ENCODE data around the gene MAMSTR. TPM values are rescaled to one million over a fixed set of nuclear protein-coding genes. Genes with fewer than 3 reads are reported as not detected.

MAMSTR gene
- polyA plus RNA-seq, 3 donors, result 5.0 to 7.3 (median 6.5) TPM

- no peak for DNase-seq (ENCODE audit: extremely low read depth in 1 of 11, low read depth in 9 of 11, low spot score in 4 of 11)
These were observed 30.2 kb upstream of the MAMSTR start for GRCh38 chr19:48749571-48750198.

GRCh38 chr19:48746738-48747575 lies 27.4 kb upstream of the MAMSTR start, which contains the start of gene IZUMO1:
TSS of gene IZUMO1 (minus strand) at chr19:48746909. CDS start at chr19:48745859, 1,050 bp downstream.
- DNase-seq (ENCODE audit: extremely low read depth in 1 of 11, low read depth in 9 of 11, low spot score in 4 of 11), result peak in 8 of 11 donors; percentile 69 to 87 (median 82)

GRCh38 chr19:48746110-48746509 lies 26.6 kb upstream of the MAMSTR start:
- no peak for DNase-seq (ENCODE audit: extremely low read depth in 1 of 11, low read depth in 9 of 11, low spot score in 4 of 11)

DNA sequence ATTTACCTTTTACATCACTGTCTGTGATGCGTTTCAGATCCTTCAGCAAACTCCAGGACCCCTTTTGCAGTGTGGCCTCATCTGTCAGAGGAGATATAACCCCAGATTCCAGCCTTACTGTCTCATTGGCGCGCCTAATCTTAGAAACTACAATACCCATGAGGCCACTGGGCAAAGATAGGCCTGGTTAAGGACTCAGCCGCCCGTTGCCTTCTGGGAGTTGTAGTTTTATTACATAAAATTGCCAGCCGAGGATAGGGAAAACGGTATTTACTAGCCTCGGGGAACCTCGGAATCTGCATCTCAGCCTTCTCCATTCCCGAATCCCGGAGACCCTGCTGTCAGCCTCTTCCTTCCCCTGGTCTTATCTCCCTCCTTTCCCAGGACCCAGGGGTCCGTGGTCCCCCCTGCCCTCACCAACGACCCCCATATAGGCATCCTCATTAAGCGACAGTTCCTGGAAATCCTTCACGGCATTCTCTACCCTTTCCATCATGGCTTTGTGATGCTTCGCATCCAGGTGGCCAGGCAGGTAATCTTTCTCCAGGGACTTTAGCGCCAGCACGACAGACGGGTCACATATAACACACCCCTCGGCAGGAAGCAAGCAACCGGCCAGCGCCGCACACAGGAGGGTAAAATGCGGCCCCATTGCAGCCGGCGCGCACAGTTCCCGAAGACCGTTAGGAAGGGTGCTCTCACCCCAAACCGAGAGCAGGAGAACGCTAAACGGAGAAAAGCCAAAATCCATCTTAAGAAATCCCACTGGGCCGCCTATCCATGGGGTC lies 25.9 kb upstream of the MAMSTR start:
- DNase-seq (ENCODE audit: extremely low read depth in 1 of 11, low read depth in 9 of 11, low spot score in 4 of 11), result no peak

GRCh38 chr19:48742096-48742495 lies 22.6 kb upstream of the MAMSTR start:
- DNase-seq (ENCODE audit: extremely low read depth in 1 of 11, low read depth in 9 of 11, low spot score in 4 of 11), result no peak

DNA sequence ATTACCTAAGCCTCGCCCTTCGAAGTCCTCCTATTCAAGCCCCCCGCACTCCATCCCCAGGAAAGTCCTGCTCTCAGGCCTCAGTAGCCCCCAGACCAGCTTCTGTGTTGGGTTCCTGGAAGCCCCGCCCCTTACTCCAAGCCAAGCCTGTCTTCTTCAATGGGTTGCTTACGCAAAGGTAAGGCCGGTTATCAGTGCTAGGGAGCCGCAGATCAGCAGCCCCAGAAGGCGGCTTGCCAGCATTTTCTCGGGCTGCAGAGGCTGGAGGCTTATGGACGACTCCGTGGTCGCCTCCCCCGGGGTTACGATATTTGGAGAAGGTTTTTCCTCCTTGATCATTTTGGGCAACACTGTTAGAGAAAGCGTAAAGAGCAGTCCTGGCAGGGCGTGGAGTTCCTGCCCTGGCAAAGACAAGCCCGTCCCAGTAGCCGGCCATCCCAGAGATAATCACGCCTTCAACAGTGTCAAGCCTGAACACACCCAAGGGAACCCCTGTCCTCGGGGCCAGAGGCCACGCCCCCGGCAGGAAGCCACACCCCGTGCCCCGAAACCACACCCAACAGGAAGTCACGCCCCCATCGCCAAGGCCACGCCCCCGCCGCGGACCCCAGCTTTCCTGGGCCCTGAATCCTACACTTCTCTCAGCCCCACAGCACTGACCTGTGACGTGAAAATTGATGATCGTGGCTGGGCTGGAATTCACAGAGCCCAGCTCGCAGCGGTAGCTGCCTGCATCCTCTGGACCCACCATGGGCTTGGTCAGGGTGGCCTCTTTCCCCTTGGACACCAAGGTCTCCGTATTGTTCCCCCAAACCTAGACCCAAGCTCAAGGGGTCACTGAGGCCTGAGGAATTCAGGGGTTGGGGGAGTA lies 21.8 kb upstream of the MAMSTR start:
- no peak for DNase-seq (ENCODE audit: extremely low read depth in 1 of 11, low read depth in 9 of 11, low spot score in 4 of 11)

DNA sequence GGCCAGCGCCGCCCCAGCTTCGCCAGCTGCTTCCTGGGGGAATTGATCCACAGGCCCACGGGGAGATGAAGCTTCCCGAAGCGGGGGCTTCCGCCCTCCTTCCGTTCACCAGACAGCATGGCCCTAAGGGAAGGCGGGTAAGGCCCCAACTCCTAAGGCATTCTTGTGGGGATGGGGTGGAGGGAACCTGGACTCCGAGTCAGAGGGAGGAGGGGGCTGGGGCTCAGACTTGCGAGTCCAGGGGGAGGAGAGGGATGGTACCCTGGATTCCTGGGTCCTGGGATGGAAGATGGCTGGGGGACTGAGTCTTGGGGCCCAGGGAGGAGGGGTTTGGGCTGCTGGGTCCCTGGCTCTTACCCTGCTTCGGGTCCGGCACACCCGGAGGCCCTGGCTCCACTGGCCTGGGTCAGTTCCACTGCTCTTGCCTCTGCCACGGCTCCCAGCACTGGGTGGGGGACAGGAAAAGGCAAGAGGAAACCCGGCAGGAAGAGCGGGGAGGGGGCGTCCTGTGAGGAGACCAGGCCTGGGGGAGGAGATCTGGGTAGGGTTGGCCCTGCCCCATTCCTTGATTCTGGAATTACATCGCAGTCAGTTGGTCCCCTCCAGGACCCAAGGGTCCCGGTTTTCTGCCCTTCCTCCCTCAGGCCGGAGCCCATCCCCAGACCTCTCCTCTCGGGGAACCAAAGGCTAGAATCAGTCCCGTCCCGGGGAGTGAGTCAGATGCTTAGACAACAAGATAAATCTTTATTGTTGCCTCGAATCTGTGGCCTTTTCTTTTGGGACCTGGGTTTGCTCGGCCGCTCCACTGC lies 20.8 kb upstream of the MAMSTR start, which contains the start of gene RASIP1:
TSS of gene RASIP1 (minus strand) at position 447 of the 809 bp plus-strand sequence. CDS start at position 119, 328 bp downstream.
- DNase-seq (ENCODE audit: extremely low read depth in 1 of 11, low read depth in 9 of 11, low spot score in 4 of 11), result no peak

DNA sequence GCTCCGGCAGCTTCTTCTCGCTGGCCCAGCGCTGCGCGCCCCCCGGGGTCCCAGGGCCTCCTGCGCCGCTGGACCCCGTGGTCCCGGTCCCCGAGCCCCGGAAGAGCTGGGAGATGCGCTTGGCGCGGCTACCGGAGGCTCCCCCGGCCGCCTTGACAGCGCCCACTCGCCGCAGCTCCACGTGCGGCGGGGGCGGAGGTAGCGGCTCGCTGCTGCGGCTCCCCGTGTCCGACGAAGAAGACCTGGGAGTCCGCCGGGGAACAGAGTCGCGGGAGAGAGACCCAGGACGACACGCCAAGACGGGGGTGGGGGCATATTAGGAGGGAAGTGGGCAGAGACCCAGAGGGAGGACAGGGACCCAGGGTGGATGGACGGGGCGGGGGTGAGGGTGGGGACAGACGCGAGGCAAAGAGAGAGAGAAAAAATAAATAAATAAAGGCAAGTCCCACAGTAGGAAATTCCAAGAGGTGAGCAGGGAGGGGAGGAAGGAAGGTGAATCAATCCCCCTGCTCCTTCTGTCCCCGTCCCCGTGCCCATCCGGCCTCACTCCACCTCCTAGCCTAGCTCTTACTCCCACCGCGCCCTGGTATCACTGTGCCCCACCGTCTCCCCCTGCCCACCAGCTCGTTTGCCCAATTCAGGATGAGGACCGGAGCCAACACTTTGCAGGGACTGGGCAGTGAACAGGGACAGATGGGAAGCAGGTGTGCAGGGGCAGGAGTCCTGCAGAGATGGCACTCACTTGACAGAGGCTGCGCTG lies 20.1 kb upstream of the MAMSTR start:
- no peak for DNase-seq (ENCODE audit: extremely low read depth in 1 of 11, low read depth in 9 of 11, low spot score in 4 of 11)

- DNase-seq (ENCODE audit: extremely low read depth in 1 of 11, low read depth in 9 of 11, low spot score in 4 of 11), result peak in 9 of 11 donors; percentile 72 to 90 (median 86)
These were observed 19.3 kb upstream of the MAMSTR start for GRCh38 chr19:48738557-48739403.

DNA sequence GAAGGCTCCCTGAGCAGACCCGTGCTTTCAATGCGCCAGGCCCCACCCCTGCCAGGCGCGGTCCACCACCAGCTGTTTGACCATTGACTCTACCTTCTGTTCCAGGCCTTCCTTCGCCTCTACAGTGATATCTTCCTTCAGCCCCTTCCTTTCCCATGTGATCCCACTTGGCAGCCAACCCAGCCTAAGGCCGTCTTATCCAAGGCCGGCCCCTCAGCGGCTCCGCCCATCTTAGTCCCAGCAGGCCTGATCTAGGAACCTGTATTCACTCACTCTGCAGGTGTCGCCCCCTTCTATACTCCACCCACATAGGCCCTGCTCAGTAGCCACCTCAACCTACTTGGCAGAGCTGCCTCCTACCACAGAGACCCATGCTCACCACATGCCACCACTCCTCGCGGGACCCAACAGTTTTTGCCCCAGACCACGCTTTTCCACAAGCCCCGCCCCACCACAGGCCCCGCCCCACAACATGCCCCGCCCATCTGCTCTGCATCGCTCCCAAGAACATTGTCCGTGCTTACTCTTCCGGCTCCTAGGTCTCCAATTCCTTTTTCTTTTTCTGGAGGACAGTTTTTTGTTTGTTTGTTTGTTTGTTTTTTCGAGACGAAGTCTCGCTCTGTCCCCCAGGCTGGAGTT lies 18.0 kb upstream of the MAMSTR start:
- DNase-seq (ENCODE audit: extremely low read depth in 1 of 11, low read depth in 9 of 11, low spot score in 4 of 11), result no peak

- no peak for DNase-seq (ENCODE audit: extremely low read depth in 1 of 11, low read depth in 9 of 11, low spot score in 4 of 11)
These were observed 15.6 kb upstream of the MAMSTR start for GRCh38 chr19:48735031-48735615.

DNA sequence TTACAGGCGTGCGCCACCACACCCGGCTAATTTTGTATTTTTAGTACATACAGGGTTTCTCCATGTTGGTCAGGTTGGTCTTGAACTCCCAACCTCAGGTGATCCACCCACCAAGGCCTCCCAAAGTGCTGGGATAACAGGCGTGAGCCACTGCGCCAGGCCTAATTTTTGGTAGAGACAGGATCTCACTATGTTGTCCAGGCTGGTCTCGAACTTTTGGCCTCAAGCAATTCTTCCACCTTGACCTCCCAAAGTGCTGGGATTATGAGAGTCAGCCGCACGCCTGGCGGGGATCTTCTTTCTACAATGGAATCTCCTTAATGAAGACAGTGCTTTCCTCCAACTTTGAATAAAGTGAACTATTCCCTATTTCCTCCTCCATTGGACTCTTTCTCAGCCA lies 15.1 kb upstream of the MAMSTR start:
- DNase-seq (ENCODE audit: extremely low read depth in 1 of 11, low read depth in 9 of 11, low spot score in 4 of 11), result no peak

DNA sequence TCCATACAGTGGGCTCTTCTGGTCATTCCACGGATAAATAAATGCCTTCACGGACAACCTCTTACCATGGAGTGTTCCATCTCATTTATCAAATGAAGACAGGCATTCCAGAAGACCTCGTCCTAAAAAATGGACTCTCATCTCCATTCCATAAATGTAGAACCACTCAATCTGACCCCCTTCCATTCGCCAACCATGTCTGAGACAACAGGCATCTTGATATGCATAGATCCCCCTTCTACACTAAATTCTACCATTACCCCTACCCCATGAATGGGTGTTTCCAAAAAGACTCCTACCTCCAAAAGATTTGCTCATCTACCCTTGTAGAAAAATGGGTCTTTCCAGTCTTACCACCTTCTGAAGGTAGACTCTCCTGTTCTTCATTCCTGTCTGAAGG lies 11.9 kb upstream of the MAMSTR start:
- no peak for DNase-seq (ENCODE audit: extremely low read depth in 1 of 11, low read depth in 9 of 11, low spot score in 4 of 11)

GRCh38 chr19:48728911-48729664 lies 9.6 kb upstream of the MAMSTR start:
- DNase-seq (ENCODE audit: extremely low read depth in 1 of 11, low read depth in 9 of 11, low spot score in 4 of 11), result no peak

DNA sequence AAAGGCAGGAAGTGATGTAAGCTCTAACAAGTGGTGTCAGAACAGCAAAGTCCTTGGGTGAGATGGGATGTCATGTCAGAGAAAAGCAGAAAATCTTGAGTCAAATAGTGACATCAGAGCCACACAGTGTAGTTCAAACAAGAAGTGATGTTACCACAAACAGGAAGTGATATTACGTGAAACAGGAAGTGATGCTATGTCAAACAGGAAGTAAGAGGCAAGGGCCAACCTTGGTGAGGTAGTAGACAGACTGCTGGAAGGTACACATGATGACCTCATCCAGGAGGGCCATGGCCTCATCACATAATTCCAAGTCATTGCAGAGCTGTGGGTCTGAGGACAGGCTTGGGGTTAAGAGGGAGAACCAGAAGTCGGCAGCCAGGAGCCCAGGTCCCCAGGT lies 7.0 kb upstream of the MAMSTR start:
- no peak for DNase-seq (ENCODE audit: extremely low read depth in 1 of 11, low read depth in 9 of 11, low spot score in 4 of 11)

All from renal cortex interstitium (tissue), 11 donors.